ENCODE measurements around the gene CTDP1. TPM values are rescaled to one million over a fixed set of nuclear protein-coding genes. Genes with fewer than 3 reads are reported as not detected.

Gene CTDP1
- total RNA-seq, 2 donors from 2014 or later: 8.8 to 21.8 TPM

- ATAC-seq: no peak
- TF ChIP-seq POLR2A (IDR thresholded peaks at IDR 0.05): no peak
- no peak for TF ChIP-seq CTCF (IDR thresholded peaks at IDR 0.05)
These were observed 97.1 kb downstream of the CTDP1 start for GRCh38 chr18:79776674-79777073.

GRCh38 chr18:79778291-79778791, 98.7 kb downstream of the CTDP1 start:
- ATAC-seq: no peak
- H3K4me1 ChIP-seq: no peaks in the 10 kb centered on the region
- no peak overlapping the region for H3K27ac ChIP-seq
- TF ChIP-seq POLR2A (IDR thresholded peaks at IDR 0.05): no peak
- TF ChIP-seq CTCF (IDR thresholded peaks at IDR 0.05): no peak
- DNase-seq: no peak
- intact Hi-C loops (cut with DNase I): no loop called here
- H3K9me3 ChIP-seq: no peaks in the 10 kb centered on the region
- H3K27me3 ChIP-seq: no peaks in the 10 kb centered on the region
- H3K4me3 ChIP-seq: no peak overlapping the region
- no peaks in the 10 kb centered on the region for H3K36me3 ChIP-seq (replicated peaks in 1 of 2; ENCODE audit: insufficient read depth in 1 of 2, low read depth in 2 of 2)
- 39 to 43% methylated on average over 11 to 16 of the region's 26 CpGs for WGBS, 2 donors

More at GRCh38 chr18:79776674-79777073, 97.1 kb downstream of the CTDP1 start:
- Histone ChIP-seq H3K27me3 (no peaks in the 10 kb centered on the region), H3K4me3 (no peak overlapping the region), H3K9me3 (no peaks in the 10 kb centered on the region), H3K36me3 (replicated peaks in 1 of 2; ENCODE audit: insufficient read depth in 1 of 2, low read depth in 2 of 2) (no peaks in the 10 kb centered on the region), H3K4me1 (no peaks in the 10 kb centered on the region), H3K27ac (no peak overlapping the region)
- no peak for DNase-seq
- 54 to 58% methylated on average over 2 of the region's 2 CpGs for WGBS, 2 donors
- intact Hi-C loops (cut with DNase I): no loop called here

GRCh38 chr18:79779021-79779699, 99.6 kb downstream of the CTDP1 start:
- Histone ChIP-seq H3K27ac (no peak overlapping the region), H3K4me3 (no peak overlapping the region), H3K27me3 (peaks cover 0 to 4% of the 10 kb centered on the region in 2 donors), H3K9me3 (no peaks in the 10 kb centered on the region), H3K36me3 (replicated peaks in 1 of 2; ENCODE audit: insufficient read depth in 1 of 2, low read depth in 2 of 2) (no peaks in the 10 kb centered on the region), H3K4me1 (no peaks in the 10 kb centered on the region)
- TF ChIP-seq POLR2A (IDR thresholded peaks at IDR 0.05) (no peak), CTCF (IDR thresholded peaks at IDR 0.05) (no peak)
- intact Hi-C loops (cut with DNase I): no loop called here
- ATAC-seq (no peak), DNase-seq (no peak)
- 73 to 82% methylated on average over 22 to 29 of the region's 29 CpGs for WGBS, 2 donors

GRCh38 chr18:79779700-79780190, 100.1 kb downstream of the CTDP1 start:
- ATAC-seq: no peak
- H3K36me3 ChIP-seq (replicated peaks in 1 of 2; ENCODE audit: insufficient read depth in 1 of 2, low read depth in 2 of 2): no peaks in the 10 kb centered on the region
- no peak for DNase-seq
- no peak overlapping the region for H3K27ac ChIP-seq
- WGBS, 2 donors: 67 to 76% methylated on average over 15 to 18 of the region's 18 CpGs
- H3K9me3 ChIP-seq: no peaks in the 10 kb centered on the region
- no peaks in the 10 kb centered on the region for H3K4me1 ChIP-seq
- no peak overlapping the region for H3K4me3 ChIP-seq
- peaks cover 0 to 5% of the 10 kb centered on the region in 2 donors for H3K27me3 ChIP-seq
- TF ChIP-seq CTCF (IDR thresholded peaks at IDR 0.05) (no peak), POLR2A (IDR thresholded peaks at IDR 0.05) (no peak)
- intact Hi-C loops (cut with DNase I): no loop called here

DNA sequence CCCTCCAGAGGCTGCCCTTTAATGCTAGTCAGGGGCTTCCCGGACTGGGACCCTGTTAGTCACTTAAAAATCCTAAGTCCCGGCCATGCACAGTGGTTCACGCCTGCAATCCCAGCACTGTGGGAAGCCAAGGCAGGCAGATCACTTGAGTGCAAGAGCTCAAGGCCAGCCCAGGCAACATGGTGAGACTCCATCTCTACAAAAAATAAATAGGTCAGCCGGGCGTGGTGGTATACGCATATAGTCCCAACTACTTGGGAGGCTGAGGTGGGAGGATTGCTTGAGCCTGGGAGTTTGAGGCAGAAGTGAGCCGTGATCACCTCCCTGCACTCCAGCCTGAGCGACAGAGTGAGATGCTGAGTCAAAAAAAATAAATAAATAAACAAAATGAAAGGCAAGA, 100.9 kb downstream of the CTDP1 start:
- no peak overlapping the region for H3K4me3 ChIP-seq
- peaks cover 0 to 5% of the 10 kb centered on the region in 2 donors for H3K27me3 ChIP-seq
- H3K36me3 ChIP-seq (replicated peaks in 1 of 2; ENCODE audit: insufficient read depth in 1 of 2, low read depth in 2 of 2): no peaks in the 10 kb centered on the region
- H3K4me1 ChIP-seq: no peaks in the 10 kb centered on the region
- intact Hi-C loops (cut with DNase I): no loop called here
- 84 to 88% methylated on average over 7 to 8 of the region's 8 CpGs for WGBS, 2 donors
- DNase-seq (no peak), ATAC-seq (no peak)
- H3K9me3 ChIP-seq: no peaks in the 10 kb centered on the region
- TF ChIP-seq CTCF (IDR thresholded peaks at IDR 0.05) (no peak), POLR2A (IDR thresholded peaks at IDR 0.05) (no peak)
- H3K27ac ChIP-seq: no peak overlapping the region

All from body of pancreas (tissue), 4 donors.